Fibroblast of lung (primary cell): Measurements from ENCODE around the gene KL. TPM values are rescaled to one million over a fixed set of nuclear protein-coding genes. Genes with fewer than 3 reads are reported as not detected.

Experiments used
- DNase-seq, 2 donors: peaks; one replicate each; pipeline versions ENCODE4 v3.0.0 to v3.0.0-alpha.2; 2010; ENCODE audit warnings: low read depth in 2 of 2
- H2AFZ ChIP-seq: 2 replicates; pipeline ENCODE4 v1.5.1; 2012; ENCODE audit warnings: low read length, control low read depth, inconsistent platforms
- H3K27ac ChIP-seq: 2 replicates; pipeline ENCODE4 v1.5.1; 2011; ENCODE audit warnings: low read length, control low read depth; ENCODE audit not compliant: insufficient read depth
- H3K27me3 ChIP-seq: 2 replicates; pipeline ENCODE4 v1.5.1; 2011; ENCODE audit warnings: mild to moderate bottlenecking, low read length; ENCODE audit not compliant: control insufficient read depth, insufficient read depth
- H3K36me3 ChIP-seq: 2 replicates; pipeline ENCODE4 v1.5.1; 2011; ENCODE audit warnings: low read length; ENCODE audit not compliant: control insufficient read depth, insufficient read depth
- H3K4me1 ChIP-seq: 2 replicates; pipeline ENCODE4 v1.5.1; 2011; ENCODE audit warnings: low read length; ENCODE audit not compliant: control insufficient read depth, insufficient read depth; ENCODE audit errors: extremely low read depth
- H3K4me2 ChIP-seq: 2 replicates; pipeline ENCODE4 v1.5.1; 2011; ENCODE audit warnings: low read length, control low read depth; ENCODE audit not compliant: insufficient read depth; ENCODE audit errors: extremely low read depth
- H3K4me3 ChIP-seq, 4 experiments: fragments of 200-600 bp in 1 of 4; sonication (generic) in 1 of 4; replicated peaks in 1 of 4; 2 replicates each; pipeline ENCODE4 v1.5.1; 2011 to 2016; ENCODE audit warnings: low read length in 4 of 4, low read depth in 3 of 4, mild to moderate bottlenecking in 3 of 4, control low read depth in 2 of 4, inconsistent platforms in 1 of 4, mixed read lengths in 1 of 4; ENCODE audit not compliant: insufficient read depth in 1 of 4; ENCODE audit errors: control extremely low read depth in 1 of 4
- H3K79me2 ChIP-seq: 2 replicates; pipeline ENCODE4 v1.5.1; 2012; ENCODE audit warnings: mild to moderate bottlenecking, low read length, inconsistent platforms; ENCODE audit not compliant: control insufficient read depth, insufficient read depth
- H3K9ac ChIP-seq: 2 replicates; pipeline ENCODE4 v1.5.1; 2011; ENCODE audit warnings: mild to moderate bottlenecking, low read length, control low read depth; ENCODE audit not compliant: insufficient read depth
- H3K9me3 ChIP-seq: 2 replicates; pipeline ENCODE4 v1.5.1; 2012; ENCODE audit warnings: low read depth, low read length; ENCODE audit not compliant: control insufficient read depth, insufficient read depth
- H4K20me1 ChIP-seq: 2 replicates; pipeline ENCODE4 v1.5.1; 2011; ENCODE audit warnings: low read length; ENCODE audit not compliant: control insufficient read depth, insufficient read depth; ENCODE audit errors: extremely low read depth
- CTCF ChIP-seq, 2 donors: IDR thresholded peaks in 1 of 2; conservative IDR thresholded peaks in 1 of 2; 1 replicate in 1 of 2; 2 replicates in 1 of 2; pipeline ENCODE4 v1.5.1; 2011 to 2012; ENCODE audit warnings: low read length in 2 of 2, control low read depth in 1 of 2, inconsistent platforms in 1 of 2, low read depth in 1 of 2, mild to moderate bottlenecking in 1 of 2
- EZH2 ChIP-seq: IDR thresholded peaks from 2 replicates; pipeline ENCODE4 v1.5.1; 2012; ENCODE audit warnings: low read length, control low read depth, mild to moderate bottlenecking; ENCODE audit errors: missing control alignments
- polyA plus RNA-seq, 2 donors: library from polyadenylated mRNA; depleted of rRNA in 1 of 2; stranded (reverse) in 1 of 2; unstranded in 1 of 2; fragments of >200 nt; gene quantifications; 2 replicates each; pipeline ENCODE4 v1.2.1, GENCODE V29; 2011 to 2012; ENCODE audit warnings: missing spikeins in 1 of 2
- total RNA-seq: library from RNA; depleted of rRNA; stranded (reverse); fragments of >200 nt; gene quantifications from 2 replicates; pipeline ENCODE4 v1.2.1, GENCODE V29; 2014

KL gene
- total and polyA plus RNA-seq, 2 donors (not counting 1 experiment from before 2014, with no cell fraction given) = 0.17 TPM; not detected in 1

GRCh38 chr13:32968793-32969192, 47.4 kb upstream of the KL start:
- TF ChIP-seq EZH2 (no peak), CTCF (conservative IDR thresholded peaks at IDR 0.05 in 1 of 2, IDR thresholded peaks at IDR 0.05 in 1 of 2; ENCODE audit: low read depth in 1 of 2, low read length in 2 of 2) (no peak)
- Histone ChIP-seq H3K4me3 (no peak overlapping the region), H3K9ac (no peak overlapping the region), H3K9me3 (no peaks in the 10 kb centered on the region), H4K20me1 (no peaks in the 10 kb centered on the region), H3K4me2 (no peak overlapping the region), H3K36me3 (no peaks in the 10 kb centered on the region), H3K27ac (no peak overlapping the region), H3K27me3 (no peaks in the 10 kb centered on the region), H3K79me2 (no peaks in the 10 kb centered on the region), H2AFZ (no peak overlapping the region), H3K4me1 (no peaks in the 10 kb centered on the region)
- DNase-seq = no peak

- Histone ChIP-seq H3K4me2 (peak overlapping the region; percentile 92), H3K4me3 (peak overlapping the region in 3 of 4 experiments; percentile 23 to 42 (median 34)), H2AFZ (peak overlapping the region; percentile 90), H3K27ac (peak overlapping the region; percentile 55), H4K20me1 (no peaks in the 10 kb centered on the region), H3K27me3 (no peaks in the 10 kb centered on the region), H3K4me1 (no peaks in the 10 kb centered on the region), H3K36me3 (no peaks in the 10 kb centered on the region), H3K9ac (peak overlapping the region; percentile 48), H3K79me2 (no peaks in the 10 kb centered on the region), H3K9me3 (no peaks in the 10 kb centered on the region)
- no peak for TF ChIP-seq CTCF (conservative IDR thresholded peaks at IDR 0.05 in 1 of 2, IDR thresholded peaks at IDR 0.05 in 1 of 2; ENCODE audit: low read depth in 1 of 2, low read length in 2 of 2)
- no peak for TF ChIP-seq EZH2
- DNase-seq = peak; percentile 45 to 51
Measured at GRCh38 chr13:32969516-32969941, 46.7 kb upstream of the KL start.

- no peaks in the 10 kb centered on the region for H4K20me1 ChIP-seq
- no peak overlapping the region for H3K4me3 ChIP-seq
- H3K27me3 ChIP-seq = no peaks in the 10 kb centered on the region
- H2AFZ ChIP-seq = no peak overlapping the region
- H3K27ac ChIP-seq = no peak overlapping the region
- H3K9ac ChIP-seq = no peak overlapping the region
- H3K36me3 ChIP-seq = no peaks in the 10 kb centered on the region
- H3K79me2 ChIP-seq = no peaks in the 10 kb centered on the region
- H3K9me3 ChIP-seq = no peaks in the 10 kb centered on the region
- H3K4me1 ChIP-seq = no peaks in the 10 kb centered on the region
- TF ChIP-seq CTCF (conservative IDR thresholded peaks at IDR 0.05 in 1 of 2, IDR thresholded peaks at IDR 0.05 in 1 of 2; ENCODE audit: low read depth in 1 of 2, low read length in 2 of 2) (no peak), EZH2 (no peak)
- DNase-seq = no peak
- no peak overlapping the region for H3K4me2 ChIP-seq
Measured at GRCh38 chr13:32976056-32976805, 40.0 kb upstream of the KL start.
